ENCODE data around the gene SCARB1. TPM values are rescaled to one million over a fixed set of nuclear protein-coding genes. Genes with fewer than 3 reads are reported as not detected.
A peak's percentile ranks its signal among the peaks of the same experiment; 100 is the strongest.

The SCARB1 gene
- total RNA-seq, 1 donor from 2014 or later, result 17.9 TPM

DNA sequence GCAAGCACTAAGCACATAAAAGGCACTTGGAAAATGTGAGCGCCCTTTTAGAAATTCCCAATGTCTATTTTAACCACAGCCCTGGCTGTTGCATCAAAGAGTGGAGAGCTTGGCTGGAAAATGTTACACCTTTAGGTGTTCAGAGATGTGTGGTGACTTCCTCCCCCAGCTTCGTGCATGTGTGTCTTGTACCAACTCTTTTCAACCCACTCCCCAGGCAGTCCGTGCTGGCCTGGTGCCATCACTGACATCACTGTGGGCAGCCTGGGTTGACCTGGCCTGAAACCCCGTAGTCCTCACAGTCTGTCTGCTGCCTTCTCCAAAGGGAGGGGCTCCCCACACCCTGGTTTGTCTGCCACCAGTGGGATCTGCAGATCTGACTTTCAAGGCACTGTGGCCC, 101.8 kb downstream of the SCARB1 start:
- Mint-ChIP-seq H3K36me3 (ENCODE audit: low read depth) (peaks cover 3% of the 10 kb centered on the region), H3K4me1 (ENCODE audit: low read depth) (peaks cover 30% of the 10 kb centered on the region), H3K4me3 (no peak overlapping the region), H3K27me3 (ENCODE audit: insufficient read depth) (peaks cover 2% of the 10 kb centered on the region), H3K9me3 (peaks cover 35% of the 10 kb centered on the region), H3K27ac (peak overlapping the region; percentile 29)
- intact Hi-C loops (cut with micrococcal nuclease), result loop anchor here (1.0 to 2.0 kb wide), 2 partner anchors 21 to 49 kb away; no protein-coding TSS in a partner anchor
- no peak for DNase-seq (ENCODE audit: low spot score)

DNA sequence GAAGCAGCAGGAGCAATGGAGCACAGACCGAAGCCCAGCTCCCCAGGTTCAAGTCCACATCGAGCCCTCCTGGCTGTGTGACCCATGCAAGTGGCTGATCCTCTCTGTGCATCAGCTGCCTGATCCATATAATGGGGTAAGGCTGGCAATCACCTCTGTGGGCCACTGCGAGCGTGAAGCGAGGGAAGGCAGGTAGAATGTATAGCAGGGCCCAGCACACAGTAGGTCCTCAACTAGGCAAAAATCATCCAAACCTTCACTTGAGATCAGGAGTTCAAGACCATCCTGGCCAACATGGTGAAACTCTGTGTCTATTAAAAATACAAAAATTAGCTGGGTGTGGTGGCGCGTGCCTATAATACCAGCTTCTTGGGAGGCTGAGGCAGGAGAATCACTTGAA, 102.6 kb downstream of the SCARB1 start:
- peak overlapping the region; percentile 23 for H3K27ac Mint-ChIP-seq
- no peak for DNase-seq (ENCODE audit: low spot score)
- peaks cover 3% of the 10 kb centered on the region for H3K36me3 Mint-ChIP-seq (ENCODE audit: low read depth)
- intact Hi-C loops (cut with micrococcal nuclease), result no loop called here
- H3K4me1 Mint-ChIP-seq (ENCODE audit: low read depth), result peaks cover 27% of the 10 kb centered on the region
- H3K27me3 Mint-ChIP-seq (ENCODE audit: insufficient read depth), result peaks cover 2% of the 10 kb centered on the region
- H3K4me3 Mint-ChIP-seq, result no peak overlapping the region
- H3K9me3 Mint-ChIP-seq, result peaks cover 41% of the 10 kb centered on the region

DNA sequence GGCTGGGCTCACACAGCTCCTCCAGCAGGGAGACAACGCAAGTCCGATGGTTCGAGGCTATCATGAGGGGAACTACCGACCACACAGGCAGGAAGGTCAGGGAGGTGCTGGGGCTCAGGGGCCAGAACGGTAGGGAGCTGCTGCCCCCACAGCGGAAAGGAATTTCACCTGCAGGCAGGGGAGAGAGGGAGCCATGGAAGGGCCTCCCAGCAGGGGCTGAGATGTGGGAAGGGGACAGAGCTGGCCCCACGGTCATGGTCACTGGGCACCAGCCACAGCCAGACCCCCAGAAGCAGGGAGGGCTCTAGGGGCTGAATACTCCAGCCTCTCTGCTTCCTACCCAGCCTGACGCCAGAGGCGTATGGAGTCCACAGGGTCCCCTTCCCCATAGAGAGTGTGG, 103.1 kb downstream of the SCARB1 start:
- peaks cover 39% of the 10 kb centered on the region for H3K9me3 Mint-ChIP-seq
- no peak for DNase-seq (ENCODE audit: low spot score)
- peaks cover 27% of the 10 kb centered on the region for H3K4me1 Mint-ChIP-seq (ENCODE audit: low read depth)
- peak overlapping the region; percentile 65 for H3K27ac Mint-ChIP-seq
- H3K36me3 Mint-ChIP-seq (ENCODE audit: low read depth), result peaks cover 3% of the 10 kb centered on the region
- intact Hi-C loops (cut with micrococcal nuclease), result no loop called here
- peaks cover 2% of the 10 kb centered on the region for H3K27me3 Mint-ChIP-seq (ENCODE audit: insufficient read depth)
- H3K4me3 Mint-ChIP-seq, result no peak overlapping the region

DNA sequence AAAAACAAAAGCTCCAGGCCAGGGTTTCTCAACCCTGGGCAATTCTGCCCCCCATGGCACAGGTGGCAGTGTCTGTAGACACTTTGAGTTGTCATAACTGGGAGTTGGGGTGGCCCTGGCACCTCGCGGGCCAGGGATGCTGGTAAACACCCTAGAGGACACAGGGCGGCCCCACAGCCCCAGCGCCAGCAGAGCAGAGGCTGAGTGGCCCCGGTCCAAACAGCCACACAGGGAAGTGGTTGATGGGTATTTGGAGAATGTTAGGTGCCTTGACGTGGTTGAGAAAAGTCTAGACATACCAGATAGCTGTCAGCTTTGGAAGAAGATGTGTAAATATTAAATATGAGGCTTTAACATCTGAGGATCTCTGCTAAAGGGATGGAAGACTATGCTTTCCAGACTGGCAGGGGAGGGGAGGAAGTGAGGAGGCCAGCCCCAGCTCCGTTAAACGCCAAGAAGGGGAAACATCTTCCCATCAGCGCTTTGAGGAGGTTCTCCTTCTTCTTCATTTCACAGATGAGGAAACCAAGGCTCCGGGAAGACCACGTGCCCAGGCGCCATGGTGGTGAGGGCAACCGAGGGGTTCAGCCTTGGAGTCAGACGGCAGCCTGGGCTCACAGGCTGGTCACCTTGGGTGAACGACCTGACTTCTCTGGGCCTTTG, 103.7 kb downstream of the SCARB1 start:
- Mint-ChIP-seq H3K9me3 (peaks cover 34% of the 10 kb centered on the region), H3K27ac (no peak overlapping the region), H3K4me1 (ENCODE audit: low read depth) (peaks cover 32% of the 10 kb centered on the region), H3K36me3 (ENCODE audit: low read depth) (peaks cover 3% of the 10 kb centered on the region), H3K4me3 (no peak overlapping the region), H3K27me3 (ENCODE audit: insufficient read depth) (peaks cover 7% of the 10 kb centered on the region)
- DNase-seq (ENCODE audit: low spot score), result no peak
- intact Hi-C loops (cut with micrococcal nuclease), result no loop called here

DNA sequence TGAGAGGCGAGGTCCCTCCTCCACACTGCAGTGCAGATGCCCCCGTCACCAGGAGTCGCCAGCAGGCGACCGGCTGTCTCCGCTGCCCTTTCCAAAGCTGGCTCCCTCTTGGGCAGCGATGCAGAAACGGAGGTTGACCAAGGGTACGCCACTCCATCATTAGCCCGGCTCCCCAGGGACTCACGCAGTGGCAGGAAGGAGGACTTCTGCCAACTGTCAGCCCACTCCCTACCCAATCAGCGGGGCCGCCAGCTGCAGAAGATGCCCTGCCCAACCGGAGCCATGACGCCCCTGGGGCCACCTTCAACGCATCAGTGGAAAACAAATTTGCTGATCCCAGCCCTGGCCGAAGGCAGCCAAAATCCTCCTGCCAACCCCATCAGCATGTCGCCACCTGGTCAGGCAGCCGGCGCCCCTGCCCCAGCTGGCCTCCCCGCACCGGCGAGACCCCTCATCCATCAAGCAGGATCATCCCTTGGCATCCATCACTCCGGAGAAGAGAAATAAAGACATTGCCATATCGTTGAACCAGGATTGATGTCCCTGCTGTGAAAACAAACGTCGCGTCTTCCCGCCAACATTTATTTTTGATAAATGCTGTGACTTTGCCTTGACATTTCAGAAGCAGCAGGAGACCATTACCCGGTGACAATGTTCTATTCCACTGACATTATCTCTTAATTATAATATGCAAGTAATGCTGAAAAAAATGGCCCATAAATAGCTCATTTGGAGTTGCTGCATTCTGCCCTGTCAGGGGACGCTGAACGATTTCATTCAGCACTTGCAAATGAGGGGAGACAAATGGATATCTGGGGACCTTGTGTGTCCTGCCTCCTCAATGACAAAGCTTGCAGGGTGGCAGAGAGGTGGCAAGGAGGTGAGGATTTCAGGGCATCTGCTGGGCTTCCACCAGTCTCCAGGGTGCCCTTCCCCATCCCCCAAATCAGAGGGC, 105.1 kb downstream of the SCARB1 start:
- H3K4me1 Mint-ChIP-seq (ENCODE audit: low read depth), result peaks cover 33% of the 10 kb centered on the region
- intact Hi-C loops (cut with micrococcal nuclease), result no loop called here
- no peak overlapping the region for H3K4me3 Mint-ChIP-seq
- no peak overlapping the region for H3K27ac Mint-ChIP-seq
- peaks cover 35% of the 10 kb centered on the region for H3K9me3 Mint-ChIP-seq
- no peaks in the 10 kb centered on the region for H3K36me3 Mint-ChIP-seq (ENCODE audit: low read depth)
- peaks cover 9% of the 10 kb centered on the region for H3K27me3 Mint-ChIP-seq (ENCODE audit: insufficient read depth)
- no peak for DNase-seq (ENCODE audit: low spot score)

DNA sequence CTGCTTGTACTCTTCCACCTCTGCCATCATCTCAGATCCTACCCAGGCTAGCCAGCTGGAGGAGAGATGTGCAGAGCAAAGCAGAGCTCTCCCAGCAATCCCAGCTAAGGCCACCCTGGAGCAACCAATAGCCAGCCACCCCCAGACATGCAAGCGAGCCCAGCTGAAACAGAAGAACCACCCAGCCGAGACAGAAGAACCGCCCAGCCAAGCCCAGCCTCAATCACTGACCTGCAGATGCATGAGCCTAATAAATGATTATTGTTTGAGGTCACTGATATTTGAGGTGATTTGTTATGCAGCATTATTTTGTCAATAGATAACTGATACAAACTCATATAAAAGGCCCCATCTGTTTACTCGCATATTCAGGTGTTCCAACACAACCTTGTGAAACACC, 106.3 kb downstream of the SCARB1 start:
- no peak for DNase-seq (ENCODE audit: low spot score)
- Mint-ChIP-seq H3K9me3 (peaks cover 34% of the 10 kb centered on the region), H3K27me3 (ENCODE audit: insufficient read depth) (peaks cover 9% of the 10 kb centered on the region), H3K27ac (no peak overlapping the region), H3K4me1 (ENCODE audit: low read depth) (peaks cover 22% of the 10 kb centered on the region), H3K36me3 (ENCODE audit: low read depth) (no peaks in the 10 kb centered on the region), H3K4me3 (no peak overlapping the region)
- intact Hi-C loops (cut with micrococcal nuclease), result no loop called here

DNA sequence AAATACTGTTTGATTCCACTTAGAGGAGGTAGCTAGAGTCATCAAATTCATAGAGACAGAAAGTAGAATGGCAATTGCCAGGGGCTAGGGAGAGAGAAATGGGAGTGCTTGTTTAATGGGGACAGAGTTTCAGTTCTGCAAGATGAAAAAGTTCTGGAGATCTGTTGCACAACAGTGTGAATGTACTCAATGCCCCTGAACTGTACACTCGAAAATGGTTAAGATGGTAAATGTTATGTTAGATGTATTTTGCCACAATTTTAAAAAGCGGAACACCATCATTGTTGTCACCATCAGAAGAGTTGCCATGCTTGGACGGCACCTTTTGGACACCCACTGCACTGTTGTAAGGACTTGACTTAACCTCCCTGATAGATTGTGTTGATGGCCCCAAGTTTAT, 106.9 kb downstream of the SCARB1 start:
- Mint-ChIP-seq H3K27ac (no peak overlapping the region), H3K36me3 (ENCODE audit: low read depth) (no peaks in the 10 kb centered on the region), H3K9me3 (peaks cover 32% of the 10 kb centered on the region), H3K4me1 (ENCODE audit: low read depth) (peaks cover 16% of the 10 kb centered on the region), H3K4me3 (no peak overlapping the region), H3K27me3 (ENCODE audit: insufficient read depth) (peaks cover 9% of the 10 kb centered on the region)
- intact Hi-C loops (cut with micrococcal nuclease), result no loop called here
- no peak for DNase-seq (ENCODE audit: low spot score)

DNA sequence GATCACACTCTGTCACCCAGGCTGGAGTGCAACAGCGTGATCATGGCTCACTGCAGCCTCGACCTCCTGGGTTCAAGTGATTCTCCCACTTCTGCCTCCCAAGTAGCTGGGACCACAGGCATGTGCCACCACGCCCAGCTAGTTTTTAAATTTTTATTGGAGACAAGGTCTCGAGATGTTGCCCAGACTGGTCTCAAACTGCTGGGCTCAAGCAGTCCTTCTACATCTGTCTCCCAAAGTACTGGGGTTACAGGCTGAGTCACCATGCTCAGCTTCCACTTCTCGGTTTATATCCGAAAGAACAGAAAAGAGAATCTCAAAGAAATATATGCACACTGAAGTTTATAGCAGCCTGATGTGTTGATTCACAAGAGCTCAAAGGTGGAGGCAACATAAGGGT, 107.5 kb downstream of the SCARB1 start:
- Mint-ChIP-seq H3K27me3 (ENCODE audit: insufficient read depth) (peaks cover 9% of the 10 kb centered on the region), H3K36me3 (ENCODE audit: low read depth) (no peaks in the 10 kb centered on the region), H3K27ac (no peak overlapping the region), H3K9me3 (peaks cover 32% of the 10 kb centered on the region), H3K4me1 (ENCODE audit: low read depth) (peaks cover 10% of the 10 kb centered on the region), H3K4me3 (no peak overlapping the region)
- no peak for DNase-seq (ENCODE audit: low spot score)
- intact Hi-C loops (cut with micrococcal nuclease), result no loop called here

DNA sequence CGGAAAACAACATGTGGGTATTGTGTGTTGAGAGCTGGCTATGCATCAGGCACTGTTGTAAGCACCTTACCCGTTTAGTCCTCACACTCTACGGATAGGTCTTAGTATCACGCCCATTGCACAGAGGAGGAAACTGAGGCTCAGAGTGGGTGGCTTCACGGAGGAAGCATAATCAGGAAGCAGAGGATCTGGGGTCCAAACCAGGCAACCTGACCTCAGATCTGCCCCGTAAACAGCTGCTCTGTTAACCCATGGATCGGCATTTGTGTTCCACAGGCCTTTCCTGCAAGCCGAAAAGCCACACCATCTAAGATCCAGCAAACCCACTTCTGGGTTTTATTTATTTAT, 107.9 kb downstream of the SCARB1 start:
- H3K27ac Mint-ChIP-seq, result no peak overlapping the region
- DNase-seq (ENCODE audit: low spot score), result no peak
- no peak overlapping the region for H3K4me3 Mint-ChIP-seq
- peaks cover 9% of the 10 kb centered on the region for H3K27me3 Mint-ChIP-seq (ENCODE audit: insufficient read depth)
- H3K36me3 Mint-ChIP-seq (ENCODE audit: low read depth), result no peaks in the 10 kb centered on the region
- intact Hi-C loops (cut with micrococcal nuclease), result no loop called here
- H3K9me3 Mint-ChIP-seq, result peaks cover 32% of the 10 kb centered on the region
- peaks cover 6% of the 10 kb centered on the region for H3K4me1 Mint-ChIP-seq (ENCODE audit: low read depth)

DNA sequence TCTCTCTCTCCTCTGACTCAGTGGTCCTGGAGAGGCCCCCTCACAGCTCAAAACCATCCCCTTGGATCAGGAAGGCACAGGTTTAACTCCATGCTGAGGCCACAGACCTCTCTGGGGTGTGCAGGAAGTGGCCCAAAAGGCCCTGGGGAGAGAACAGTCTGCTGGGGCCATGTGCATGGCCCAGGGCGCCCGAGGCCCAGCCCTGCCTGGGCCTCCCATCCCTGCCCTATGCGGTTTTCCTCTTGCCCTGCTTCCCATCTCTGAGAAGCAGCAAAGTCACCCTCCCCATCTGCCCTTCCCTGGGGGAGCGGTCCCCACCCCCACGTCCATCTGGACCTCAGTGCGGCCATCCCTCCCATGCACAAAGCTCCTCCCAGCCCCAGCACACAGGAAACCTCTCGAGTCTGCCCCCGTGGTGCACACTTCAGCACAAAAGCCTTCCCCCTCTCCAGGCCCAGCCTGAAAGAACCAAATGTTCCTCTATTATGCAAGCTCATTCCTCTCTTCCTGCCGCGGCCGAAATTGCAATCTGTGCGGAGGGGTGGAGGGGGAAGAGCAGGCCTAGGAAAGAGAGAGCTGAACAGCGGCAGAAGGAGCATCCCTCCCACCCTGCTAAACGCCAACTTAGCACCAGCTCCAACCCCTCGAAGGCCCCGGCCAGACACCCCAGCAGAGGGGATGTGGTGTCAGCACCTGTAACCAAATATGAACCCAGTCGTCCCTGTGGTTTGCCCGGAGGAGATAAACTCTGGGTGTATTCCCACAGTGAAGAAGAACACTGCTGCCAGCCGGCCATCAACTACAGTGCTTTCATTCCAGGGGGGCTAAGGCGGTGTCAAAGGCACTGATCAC, 108.5 kb downstream of the SCARB1 start:
- Mint-ChIP-seq H3K9me3 (peaks cover 32% of the 10 kb centered on the region), H3K27me3 (ENCODE audit: insufficient read depth) (peaks cover 7% of the 10 kb centered on the region), H3K4me1 (ENCODE audit: low read depth) (peaks cover 6% of the 10 kb centered on the region), H3K36me3 (ENCODE audit: low read depth) (no peaks in the 10 kb centered on the region), H3K4me3 (no peak overlapping the region), H3K27ac (no peak overlapping the region)
- intact Hi-C loops (cut with micrococcal nuclease), result no loop called here
- no peak for DNase-seq (ENCODE audit: low spot score)

DNA sequence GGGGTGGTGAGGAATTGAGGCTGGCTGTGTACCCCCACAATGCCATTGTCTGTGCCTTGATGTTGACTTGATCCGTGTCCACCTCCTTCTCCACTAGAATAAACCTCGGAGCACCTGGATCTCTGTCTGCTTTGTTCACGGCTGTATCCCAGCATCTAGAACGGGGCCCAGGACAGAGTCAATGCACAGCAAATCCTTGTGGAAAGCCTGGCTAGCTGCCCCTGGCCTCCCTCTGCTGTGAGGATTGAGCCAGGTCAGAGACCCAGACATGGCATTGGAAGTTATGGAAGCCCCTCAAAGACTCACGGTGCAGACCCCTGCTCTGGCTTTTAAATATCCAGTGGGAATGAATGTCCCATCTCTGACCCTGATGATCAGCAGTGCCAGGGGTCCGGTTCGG, 109.2 kb downstream of the SCARB1 start:
- Mint-ChIP-seq H3K27me3 (ENCODE audit: insufficient read depth) (peaks cover 7% of the 10 kb centered on the region), H3K27ac (no peak overlapping the region), H3K4me1 (ENCODE audit: low read depth) (peaks cover 6% of the 10 kb centered on the region), H3K36me3 (ENCODE audit: low read depth) (no peaks in the 10 kb centered on the region), H3K9me3 (peaks cover 32% of the 10 kb centered on the region), H3K4me3 (no peak overlapping the region)
- intact Hi-C loops (cut with micrococcal nuclease), result no loop called here
- no peak for DNase-seq (ENCODE audit: low spot score)

DNA sequence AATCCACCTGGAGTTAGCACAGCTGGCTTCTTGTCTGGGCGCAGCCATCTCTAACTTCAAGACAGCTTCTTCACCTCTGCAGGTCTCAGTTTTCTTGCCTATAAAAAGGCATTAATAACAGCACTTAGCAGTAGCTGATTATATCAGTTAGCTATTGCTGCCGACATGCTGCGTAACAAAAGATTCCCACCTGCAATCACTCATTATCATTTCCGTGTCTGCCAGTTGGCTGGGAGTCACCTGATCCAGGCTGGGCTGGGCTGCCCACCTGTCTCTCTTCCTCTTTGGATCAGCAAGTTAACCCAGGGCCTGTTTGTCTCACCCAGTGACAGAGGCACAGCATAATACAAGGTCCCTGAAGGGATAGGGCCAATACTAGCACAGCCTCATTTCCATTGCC, 109.7 kb downstream of the SCARB1 start:
- Mint-ChIP-seq H3K4me3 (no peak overlapping the region), H3K27ac (no peak overlapping the region), H3K4me1 (ENCODE audit: low read depth) (peaks cover 6% of the 10 kb centered on the region), H3K27me3 (ENCODE audit: insufficient read depth) (peaks cover 7% of the 10 kb centered on the region), H3K36me3 (ENCODE audit: low read depth) (no peaks in the 10 kb centered on the region), H3K9me3 (peaks cover 32% of the 10 kb centered on the region)
- DNase-seq (ENCODE audit: low spot score), result no peak
- intact Hi-C loops (cut with micrococcal nuclease), result no loop called here

DNA sequence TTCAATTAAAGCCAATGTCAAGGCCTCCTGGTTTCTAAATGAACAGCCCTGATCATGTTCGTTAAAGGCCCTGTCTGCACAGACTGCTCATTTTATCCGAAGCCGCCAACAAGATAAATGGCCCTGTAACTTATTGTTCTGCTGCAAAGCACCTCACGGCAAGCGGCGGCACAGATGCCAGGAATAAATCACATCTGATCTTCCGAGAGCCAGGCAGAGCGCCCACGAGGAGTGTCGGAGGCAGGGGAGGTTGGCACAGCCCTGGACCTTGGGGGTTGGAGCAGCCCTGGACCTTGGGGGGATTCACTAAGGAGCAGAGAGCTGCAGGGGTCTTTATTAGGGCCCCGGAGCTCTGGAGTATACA, 110.5 kb downstream of the SCARB1 start:
- Mint-ChIP-seq H3K4me1 (ENCODE audit: low read depth) (peaks cover 6% of the 10 kb centered on the region), H3K36me3 (ENCODE audit: low read depth) (no peaks in the 10 kb centered on the region), H3K27me3 (ENCODE audit: insufficient read depth) (peaks cover 9% of the 10 kb centered on the region), H3K27ac (no peak overlapping the region), H3K9me3 (peaks cover 32% of the 10 kb centered on the region), H3K4me3 (no peak overlapping the region)
- intact Hi-C loops (cut with micrococcal nuclease), result no loop called here
- DNase-seq (ENCODE audit: low spot score), result no peak

Measured in activated T-helper 1 cell treated with anti-CD3 and anti-CD28 coated beads, Interleukin-12 subunit alpha, Interleukin-12 subunit beta, Interleukin-2, Interleukin-4 antibody, amounts not matched to agents 30 ng/mL and 10 ng/mL and 1 ng/mL, durations not matched to agents 14 hours and 24 hours and 36 hours (primary cell).